Stimulated activated CD4-positive, alpha-beta T cell treated with anti-CD3 and anti-CD28 coated beads, TNF-alpha, amount 100 ng/mL, for 4 hours (primary cell): ENCODE data around the gene AKAP12.
A peak's percentile ranks its signal among the peaks of the same experiment; 100 is the strongest.
"Not testable (repeated sequence)": the region's sequence is repeated elsewhere in the genome, so short reads cannot be mapped to it uniquely, and the experiment has no call there.

Experiments used
- DNase-seq, 3 experiments: peaks; one replicate each; pipeline ENCODE4 v3.0.0-alpha.2; 2020; ENCODE audit warnings: low read depth in 3 of 3

AKAP12 gene

GRCh38 chr6:151310279-151310678 is 70.5 kb downstream of the AKAP12 start:
- no peak for DNase-seq

GRCh38 chr6:151310852-151311767 is 71.3 kb downstream of the AKAP12 start:
- no peak for DNase-seq

GRCh38 chr6:151313066-151313491 is 73.3 kb downstream of the AKAP12 start:
- DNase-seq, result no peak

- DNase-seq, result not testable (repeated sequence)
These were observed 75.9 kb downstream of the AKAP12 start for GRCh38 chr6:151315661-151316060.

DNA sequence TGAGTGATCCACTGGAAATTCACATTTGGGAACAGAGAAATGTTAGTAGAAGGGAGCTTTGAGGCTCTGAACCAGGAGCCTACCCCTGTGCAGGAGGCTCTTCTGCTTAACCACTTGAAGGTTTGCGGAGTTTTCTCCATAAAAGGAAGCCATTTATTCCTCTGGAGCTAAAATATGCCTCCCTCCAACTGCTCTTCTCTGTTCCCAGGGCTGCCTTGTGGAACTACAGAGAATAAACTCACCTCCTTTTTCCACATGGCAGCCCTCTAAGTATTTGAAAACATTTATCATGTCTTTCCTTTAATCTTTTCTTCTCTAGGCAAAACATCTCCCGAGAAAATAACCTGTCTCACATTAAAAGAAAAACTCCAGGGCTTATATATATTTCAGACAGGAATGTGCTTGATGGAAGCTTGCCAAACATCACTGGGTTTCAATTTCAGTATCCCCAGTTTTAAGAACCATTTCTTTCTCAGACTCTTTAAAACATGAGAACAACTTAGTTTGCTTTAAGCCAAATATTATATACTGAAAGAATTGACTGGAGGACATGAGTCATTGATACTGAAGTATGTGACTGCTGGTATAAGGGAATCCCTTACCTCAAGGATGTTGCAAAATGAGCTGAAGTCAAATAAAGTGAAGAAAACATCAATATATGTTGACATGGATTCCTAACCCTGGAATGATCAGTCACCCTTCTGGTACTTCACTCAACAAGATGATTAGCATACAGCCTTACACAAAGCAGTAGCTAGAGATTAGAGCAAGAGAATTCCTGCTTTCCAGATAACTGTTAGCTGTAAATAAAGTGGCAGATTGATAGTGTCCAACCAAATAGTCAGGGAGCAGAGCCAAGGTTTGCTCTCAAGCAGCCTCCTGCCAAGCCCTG is 77.6 kb downstream of the AKAP12 start:
- DNase-seq, result no peak

DNA sequence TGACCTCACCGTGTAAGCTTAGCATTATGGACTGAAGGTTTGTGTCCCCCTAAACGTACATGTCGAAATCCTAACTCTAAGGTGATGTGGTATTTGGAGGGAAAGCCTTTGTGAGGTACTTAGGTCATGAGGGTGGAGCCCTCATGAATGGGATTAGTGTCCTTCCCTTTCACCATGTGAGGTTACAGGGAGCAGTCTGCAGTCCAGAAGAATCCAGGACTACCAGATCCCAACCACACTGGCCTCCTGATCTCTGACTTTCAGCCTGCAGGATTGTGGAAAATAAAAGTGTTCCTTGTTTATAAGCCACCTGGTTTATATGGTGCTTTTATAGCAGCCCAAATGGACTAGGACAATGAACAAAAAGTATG is 78.2 kb downstream of the AKAP12 start:
- no peak for DNase-seq

DNA sequence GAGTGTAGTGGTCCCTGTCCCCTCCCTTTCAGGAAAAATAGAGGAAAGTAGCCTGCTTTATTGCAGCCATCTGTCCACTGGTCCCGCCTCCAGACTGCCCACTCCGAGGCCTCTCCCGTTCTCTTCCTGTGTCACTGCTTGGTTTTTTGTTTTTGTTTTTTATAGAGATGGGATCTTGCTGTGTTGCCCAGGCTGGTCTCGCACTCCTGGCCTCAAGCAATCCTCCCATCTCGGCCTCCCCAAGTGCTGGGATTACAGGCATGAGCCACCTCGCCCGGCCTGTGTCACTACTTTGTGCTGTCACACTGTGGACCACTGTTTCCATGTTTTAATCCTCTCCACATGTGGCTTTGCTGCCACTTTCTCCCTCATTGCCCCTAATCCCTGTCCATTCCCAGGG is 80.4 kb downstream of the AKAP12 start:
- DNase-seq, result no peak

- DNase-seq, result no peak
These were observed 81.7 kb downstream of the AKAP12 start for GRCh38 chr6:151321438-151321837.

- DNase-seq, result no peak
These were observed 82.8 kb downstream of the AKAP12 start for GRCh38 chr6:151322570-151322969.

DNA sequence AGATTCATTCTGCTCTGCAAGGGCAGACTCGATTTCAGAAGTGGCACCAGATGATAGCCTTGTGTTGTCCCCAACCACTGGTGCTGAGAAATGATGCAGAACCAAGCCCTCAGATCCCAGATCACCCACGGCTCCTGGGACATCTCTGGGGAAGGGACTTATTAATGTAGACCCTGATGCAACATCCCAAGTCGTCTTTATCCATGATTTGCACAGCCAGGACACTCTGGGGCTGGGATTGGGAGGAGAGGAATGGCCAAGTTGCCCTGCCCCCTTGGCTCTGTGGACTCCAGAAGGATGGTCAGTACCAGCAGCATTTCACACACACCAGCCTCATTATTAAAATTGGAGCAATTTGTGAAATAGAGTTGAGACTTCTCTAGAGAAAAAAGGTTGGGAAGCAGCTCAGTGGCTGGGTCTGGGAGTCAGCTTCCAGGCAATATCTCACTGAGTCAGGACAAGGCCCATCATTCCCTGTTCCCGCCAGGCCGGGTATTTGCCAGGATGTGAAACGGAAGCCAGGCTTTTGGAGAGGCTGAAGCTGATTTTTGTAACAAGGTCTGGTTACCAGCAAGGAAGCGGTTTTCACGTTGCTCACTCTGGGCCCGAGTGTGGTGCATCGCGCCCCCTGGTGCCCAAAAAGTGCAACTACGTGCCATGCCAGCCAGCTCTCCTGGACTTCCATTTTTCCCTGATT is 84.2 kb downstream of the AKAP12 start:
- DNase-seq, result peak; percentile 33 to 43 (median 43)

DNA sequence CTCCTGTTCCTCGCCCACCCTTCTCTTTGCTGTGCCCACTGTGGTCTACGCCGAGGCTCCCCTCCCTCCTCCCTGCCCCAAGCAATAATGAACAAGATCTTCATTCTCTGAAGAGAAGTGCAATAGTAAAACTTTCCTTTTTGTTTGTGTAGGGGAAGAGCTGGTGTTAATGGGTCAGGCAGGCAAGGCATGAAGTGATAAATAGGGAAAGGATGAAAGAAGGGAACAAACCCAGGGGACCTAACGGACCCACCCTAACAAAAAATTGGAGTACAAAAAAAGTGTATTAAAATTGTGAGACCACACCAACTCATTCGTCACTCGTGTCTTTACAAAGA is 84.7 kb downstream of the AKAP12 start:
- no peak for DNase-seq

GRCh38 chr6:151325075-151326050 is 85.6 kb downstream of the AKAP12 start:
- DNase-seq, result no peak

DNA sequence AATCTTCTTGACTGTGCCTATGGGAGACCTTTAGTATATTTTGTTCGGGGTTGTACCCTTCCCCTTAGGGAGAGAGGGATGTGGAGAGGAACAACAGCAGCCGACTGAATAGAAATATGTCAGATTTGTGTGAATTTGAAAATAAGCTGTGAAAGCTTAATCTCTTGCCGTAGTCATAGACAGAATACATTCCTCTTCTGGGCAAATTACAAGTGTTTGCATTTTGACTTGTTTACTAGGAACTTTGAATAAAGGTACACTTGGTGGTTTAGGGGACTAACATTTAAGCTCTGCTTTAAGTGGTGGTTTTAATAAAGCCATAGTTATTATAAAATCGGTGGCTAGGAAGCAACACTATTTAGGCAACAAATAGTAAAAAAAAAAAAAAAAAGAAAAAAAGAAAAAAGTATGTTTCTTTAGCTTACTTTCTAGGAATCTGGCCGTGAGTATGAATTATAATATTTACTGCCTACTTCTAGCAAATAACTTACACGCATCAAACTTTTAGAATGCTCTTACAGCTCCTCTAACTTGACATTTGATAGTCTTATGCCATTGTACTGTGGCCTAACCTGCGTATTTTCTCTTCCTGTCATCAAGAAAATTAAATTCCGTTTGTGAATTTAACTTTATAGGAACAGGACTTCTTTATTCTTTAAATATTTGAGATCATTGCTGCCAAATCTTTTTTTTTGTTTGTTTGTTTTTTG is 86.5 kb downstream of the AKAP12 start:
- DNase-seq, result no peak

DNA sequence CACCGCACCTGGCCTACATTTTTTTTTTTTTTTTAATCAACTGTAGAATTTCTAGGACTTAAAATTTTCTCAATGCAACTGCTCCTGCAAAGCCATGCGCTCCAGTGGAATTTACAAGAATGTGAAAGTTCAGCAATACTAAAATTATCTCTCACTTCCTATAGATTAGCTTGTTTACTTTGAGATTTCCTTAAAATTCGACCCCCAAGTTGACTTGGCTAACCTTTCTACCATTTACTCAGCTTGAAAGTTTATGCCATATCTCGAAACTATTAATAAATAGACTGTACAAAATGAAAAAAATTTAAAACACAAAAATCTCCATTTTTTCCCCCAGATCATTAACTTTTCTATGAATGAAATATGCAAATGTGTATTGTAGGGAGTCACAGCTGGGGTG is 87.3 kb downstream of the AKAP12 start:
- DNase-seq, result no peak

DNA sequence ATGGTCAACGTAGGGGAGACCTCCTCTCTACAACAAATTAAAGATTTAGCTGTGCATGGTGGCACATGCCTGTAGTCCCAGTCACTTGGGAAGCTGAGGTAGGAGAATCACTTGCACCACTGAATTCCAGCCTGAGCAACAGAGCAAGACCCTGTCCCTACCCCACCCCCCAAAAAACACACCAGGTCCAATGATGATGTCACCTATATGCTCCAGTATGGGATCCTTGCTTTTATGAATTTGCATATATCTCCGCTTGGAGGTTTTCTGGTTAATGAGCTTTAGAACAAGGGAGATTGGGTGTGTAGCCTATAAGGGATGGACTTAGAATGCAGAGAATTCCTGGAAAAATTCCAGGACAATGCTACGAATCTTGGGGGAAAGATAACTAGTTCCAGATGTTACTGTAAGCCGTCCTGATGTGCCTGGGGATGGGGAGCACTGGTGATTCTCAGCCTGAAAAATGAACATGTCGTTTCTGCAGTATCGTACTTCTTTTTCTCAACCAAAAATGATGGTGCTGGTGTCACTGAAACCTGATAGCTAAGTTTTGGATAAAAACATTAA is 90.4 kb downstream of the AKAP12 start:
- no peak for DNase-seq

DNA sequence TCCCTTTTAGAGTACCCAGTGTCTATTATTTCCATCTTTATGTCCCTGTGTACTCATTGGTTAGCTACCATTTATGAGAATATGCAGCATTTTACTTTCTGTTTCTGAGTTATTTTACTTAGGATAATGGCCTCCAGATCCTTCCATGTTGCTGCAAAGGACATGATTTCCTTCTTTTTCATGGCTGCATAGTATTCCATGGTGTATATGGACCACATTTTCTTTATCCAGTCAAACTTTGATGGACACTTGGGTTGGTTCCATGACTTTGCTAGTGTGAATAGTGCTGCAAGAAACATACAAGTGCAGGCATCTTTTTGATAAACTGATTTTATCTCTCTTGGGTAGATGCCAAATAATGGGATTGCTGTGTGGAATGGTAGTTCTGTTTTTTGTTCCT is 96.2 kb downstream of the AKAP12 start:
- no peak for DNase-seq

DNA sequence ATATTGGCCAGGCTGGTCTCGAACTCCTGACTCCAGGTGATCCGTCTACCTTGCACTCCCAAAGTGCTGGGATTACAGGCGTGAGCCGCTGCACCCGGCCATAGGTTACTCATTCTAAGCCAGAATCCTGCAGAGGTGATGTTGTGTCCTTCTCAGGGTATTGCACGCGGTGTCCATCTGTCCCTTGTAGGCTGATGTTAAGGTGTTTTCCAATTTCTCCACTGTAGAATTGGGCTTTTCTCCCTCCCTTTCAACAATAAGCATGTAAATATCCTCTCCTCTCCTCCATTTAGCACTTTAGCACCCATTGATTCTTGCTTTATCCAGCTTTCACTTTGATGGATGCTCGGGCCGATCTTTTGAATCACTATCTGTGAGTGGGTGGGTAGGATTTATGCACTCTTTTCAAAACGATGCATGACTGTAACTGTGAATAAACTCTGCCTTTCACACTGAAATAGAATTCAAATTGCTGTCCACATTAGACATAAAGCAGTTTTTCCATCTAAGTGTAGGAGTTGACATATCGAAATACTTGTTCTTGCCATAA is 99.0 kb downstream of the AKAP12 start:
- no peak for DNase-seq

DNA sequence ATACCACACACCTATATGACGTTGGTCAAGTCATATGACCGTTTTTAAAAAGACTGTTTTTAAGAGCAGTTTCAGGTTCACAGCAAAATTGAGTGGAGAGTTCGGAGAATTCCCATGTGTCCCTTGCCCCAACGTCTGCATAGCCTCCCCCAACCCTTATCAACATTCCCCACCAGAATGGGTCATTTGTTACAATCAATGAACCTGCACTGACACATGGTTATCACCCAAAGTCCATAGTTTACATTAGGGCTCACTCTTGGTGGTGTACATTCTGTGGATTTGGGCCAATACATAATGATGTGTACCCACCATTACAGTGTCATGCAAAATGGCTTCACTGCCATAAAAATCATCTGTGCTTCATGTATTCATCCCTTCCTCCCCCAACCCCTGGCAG is 99.6 kb downstream of the AKAP12 start:
- DNase-seq, result no peak

- no peak for DNase-seq
These were observed 100.6 kb downstream of the AKAP12 start for GRCh38 chr6:151340219-151340978.
